ENCODE data around the gene GAD1.

Gene GAD1

GRCh38 chr2:170782673-170783072, 34.0 kb upstream of the GAD1 start:
- no peaks in the 10 kb centered on the region for H3K4me1 ChIP-seq
- no peak overlapping the region for H3K27ac ChIP-seq
- no peak for TF ChIP-seq Cebpa-rat (IDR thresholded peaks at IDR 0.05)
- no peaks in the 10 kb centered on the region for H3K36me3 ChIP-seq
- H3K9me3 ChIP-seq (replicated peaks in 1 of 11): no peaks in the 10 kb centered on the region
- no peaks in the 10 kb centered on the region for H4K20me1 ChIP-seq
- no peak overlapping the region for H3K4me3 ChIP-seq
- no peak overlapping the region for H3K4me2 ChIP-seq
- H3K27me3 ChIP-seq: no peaks in the 10 kb centered on the region
- no peak overlapping the region for H3K9ac ChIP-seq

DNA sequence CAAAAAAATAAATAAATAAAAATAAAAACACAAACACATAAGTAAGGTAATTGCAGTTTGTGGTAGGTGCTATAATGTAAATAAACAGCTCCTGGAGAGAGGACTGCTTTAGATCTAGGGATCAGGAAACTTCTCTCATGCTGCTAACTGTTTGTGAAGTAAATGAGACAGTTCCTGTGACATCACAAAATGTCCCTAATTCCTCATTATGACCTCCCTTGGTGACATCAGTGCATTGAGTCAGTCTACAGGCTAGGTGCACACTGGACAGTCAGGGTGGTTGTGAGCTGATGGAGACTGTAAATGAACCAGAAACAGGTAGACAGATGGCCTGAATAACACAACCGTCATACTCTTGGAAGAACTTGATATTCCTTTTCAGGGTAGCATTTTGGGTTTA, 33.1 kb upstream of the GAD1 start:
- no peak for TF ChIP-seq Cebpa-rat (IDR thresholded peaks at IDR 0.05)
- Histone ChIP-seq H3K27me3 (no peaks in the 10 kb centered on the region), H3K4me3 (no peak overlapping the region), H4K20me1 (no peaks in the 10 kb centered on the region), H3K9ac (no peak overlapping the region), H3K27ac (no peak overlapping the region), H3K4me1 (no peaks in the 10 kb centered on the region), H3K9me3 (replicated peaks in 1 of 11) (no peaks in the 10 kb centered on the region), H3K36me3 (no peaks in the 10 kb centered on the region), H3K4me2 (no peak overlapping the region)

GRCh38 chr2:170798996-170799395, 17.7 kb upstream of the GAD1 start:
- TF ChIP-seq Cebpa-rat (IDR thresholded peaks at IDR 0.05): no peak
- H3K36me3 ChIP-seq: no peaks in the 10 kb centered on the region
- no peaks in the 10 kb centered on the region for H3K9me3 ChIP-seq (replicated peaks in 1 of 11)

DNA sequence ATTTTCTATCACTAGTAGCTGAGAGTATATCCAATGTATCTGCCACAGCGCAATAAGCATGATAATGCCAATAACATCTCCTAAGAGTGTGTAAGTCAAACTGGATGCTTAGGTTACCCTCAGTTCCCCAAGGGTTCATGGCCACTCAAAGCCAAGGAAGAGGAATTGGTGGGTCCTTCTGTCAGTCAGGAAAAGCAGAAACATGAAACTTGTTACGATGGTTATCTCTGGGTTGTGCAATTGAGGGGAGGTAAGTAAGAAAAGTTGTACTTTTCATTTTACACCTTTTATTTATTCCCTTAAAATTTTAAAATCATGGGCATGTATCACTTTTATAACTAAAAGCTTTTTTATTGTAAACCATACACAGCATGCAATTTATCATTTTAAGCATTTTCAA, 10.1 kb upstream of the GAD1 start:
- Histone ChIP-seq H3K36me3 (no peaks in the 10 kb centered on the region), H3K27ac (no peak overlapping the region), H3K4me2 (no peak overlapping the region), H4K20me1 (no peaks in the 10 kb centered on the region; a peak in 1 of 22 replicates), H3K4me3 (no peak overlapping the region), H3K4me1 (no peaks in the 10 kb centered on the region), H3K9ac (no peak overlapping the region), H3K27me3 (peaks cover 0 to 4% (median 0%) of the 10 kb centered on the region in 11 experiments; a peak in 1 of 22 replicates), H3K9me3 (replicated peaks in 1 of 11) (no peaks in the 10 kb centered on the region)
- TF ChIP-seq Cebpa-rat (IDR thresholded peaks at IDR 0.05): no peak

More at GRCh38 chr2:170798996-170799395, 17.7 kb upstream of the GAD1 start:
- H3K9ac ChIP-seq: no peak overlapping the region
- H3K4me3 ChIP-seq: no peak overlapping the region
- no peak overlapping the region; a peak in 1 of 22 replicates for H3K4me2 ChIP-seq
- H4K20me1 ChIP-seq: no peaks in the 10 kb centered on the region
- H3K27ac ChIP-seq: no peak overlapping the region
- no peaks in the 10 kb centered on the region for H3K27me3 ChIP-seq
- peaks cover 0 to 8% (median 0%) of the 10 kb centered on the region in 10 experiments; a peak in 5 of 20 replicates for H3K4me1 ChIP-seq

- Histone ChIP-seq H3K9me3 (replicated peaks in 1 of 11) (peaks cover 0 to 7% (median 0%) of the 10 kb centered on the region in 11 experiments; a peak in 4 of 22 replicates), H3K4me1 (peaks cover 11 to 26% (median 19%) of the 10 kb centered on the region in 10 experiments), H3K4me3 (no peak overlapping the region), H3K27me3 (peaks cover 52 to 56% (median 53%) of the 10 kb centered on the region in 11 experiments), H3K9ac (no peak overlapping the region), H3K27ac (no peak overlapping the region), H4K20me1 (peaks cover 0 to 44% (median 20%) of the 10 kb centered on the region in 11 experiments; a peak in 15 of 22 replicates), H3K4me2 (no peak overlapping the region; a peak in 1 of 22 replicates), H3K36me3 (no peaks in the 10 kb centered on the region)
- no peak for TF ChIP-seq Cebpa-rat (IDR thresholded peaks at IDR 0.05)
These were observed 3.7 kb upstream of the GAD1 start for GRCh38 chr2:170812710-170813600.

DNA sequence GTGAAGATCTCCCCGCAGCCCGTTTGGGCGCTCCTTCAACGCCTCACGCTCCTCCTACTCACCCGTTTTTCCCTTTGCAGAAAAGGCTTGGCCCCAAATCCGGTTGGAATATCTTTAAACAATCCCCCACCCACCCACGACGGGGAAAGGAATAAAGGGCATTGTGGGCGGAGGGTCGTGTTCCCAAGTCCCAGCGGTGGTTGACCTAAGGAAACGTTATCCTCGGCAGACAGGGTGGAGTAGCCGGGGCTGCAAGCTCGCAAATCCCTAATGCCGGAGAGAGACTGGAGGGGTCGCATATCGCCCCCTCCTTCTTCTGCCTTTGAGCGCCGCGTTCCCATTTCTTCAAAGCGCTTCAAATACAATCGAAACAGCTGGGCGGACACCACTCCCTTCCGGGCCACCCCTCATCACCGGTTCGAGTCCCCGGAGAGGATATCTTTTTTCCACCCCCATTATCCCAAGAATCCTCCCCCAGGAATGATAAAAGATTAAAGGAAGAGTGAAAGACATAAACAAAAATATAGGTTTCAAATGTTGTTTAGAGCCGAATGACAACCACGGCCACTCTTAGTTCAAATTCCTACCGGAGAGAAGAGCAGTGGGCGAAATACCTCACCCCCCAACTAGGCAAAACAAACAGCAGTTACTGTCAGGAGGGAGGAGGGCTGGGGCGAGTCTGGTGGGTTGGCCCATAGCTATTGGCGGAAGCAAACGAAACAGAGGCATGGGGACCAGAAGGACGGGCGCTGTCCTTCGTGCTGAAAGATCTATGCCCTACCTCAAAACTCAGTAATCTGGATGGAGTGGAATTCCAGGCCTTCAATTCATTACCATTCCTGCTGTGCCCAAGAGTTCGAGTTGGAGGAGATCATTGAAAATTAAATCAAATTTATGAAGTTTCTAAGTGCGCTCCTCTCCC, 2.8 kb upstream of the GAD1 start:
- Histone ChIP-seq H3K27me3 (peaks cover 61 to 65% (median 62%) of the 10 kb centered on the region in 11 experiments), H3K4me2 (peak overlapping the region in 4 of 11 experiments; percentile 6 to 41 (median 16); a peak in 4 of 22 replicates), H3K9me3 (replicated peaks in 1 of 11) (peaks cover 0 to 15% (median 8%) of the 10 kb centered on the region in 11 experiments; a peak in 12 of 22 replicates), H4K20me1 (peaks cover 0 to 48% (median 23%) of the 10 kb centered on the region in 11 experiments; a peak in 15 of 22 replicates), H3K9ac (no peak overlapping the region), H3K4me3 (no peak overlapping the region), H3K4me1 (peaks cover 11 to 26% (median 19%) of the 10 kb centered on the region in 10 experiments), H3K36me3 (no peaks in the 10 kb centered on the region), H3K27ac (no peak overlapping the region)
- TF ChIP-seq Cebpa-rat (IDR thresholded peaks at IDR 0.05): no peak

DNA sequence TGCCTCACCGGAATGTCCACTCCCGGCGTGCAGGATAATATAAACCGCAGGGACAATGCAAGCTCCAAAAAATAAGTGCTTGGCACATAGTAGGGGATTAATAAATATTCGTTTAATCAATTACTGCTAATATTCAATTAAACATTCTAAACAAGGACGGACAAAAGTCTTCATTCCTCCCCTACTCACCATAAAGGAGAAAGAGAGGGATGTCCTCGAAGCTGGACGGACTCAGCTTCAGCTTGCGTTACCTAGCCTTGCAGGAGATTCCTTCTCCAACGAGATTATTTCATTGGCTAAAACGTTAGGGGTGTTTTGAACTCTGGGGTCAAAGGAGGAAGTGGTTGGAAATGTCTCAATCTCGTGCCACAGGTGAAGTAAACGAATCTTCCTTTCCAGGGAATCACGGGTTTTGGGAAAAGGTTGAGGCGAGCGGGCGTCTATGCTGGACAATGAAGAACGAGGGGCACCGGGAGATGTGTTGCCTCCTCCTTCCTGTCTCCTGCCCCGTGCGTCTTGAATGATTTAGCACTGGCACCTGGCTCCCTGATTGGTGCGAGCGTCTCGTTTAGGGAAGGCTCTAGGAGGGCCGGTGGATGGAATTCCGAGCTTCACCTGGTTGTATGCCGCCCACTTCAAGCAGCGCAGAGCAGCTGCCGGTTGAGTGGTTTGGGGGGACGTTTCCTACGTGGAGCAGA, 2.0 kb upstream of the GAD1 start:
- H3K27ac ChIP-seq: no peak overlapping the region
- peaks cover 0 to 16% (median 9%) of the 10 kb centered on the region in 11 experiments; a peak in 13 of 22 replicates for H3K9me3 ChIP-seq (replicated peaks in 1 of 11)
- no peak for TF ChIP-seq Cebpa-rat (IDR thresholded peaks at IDR 0.05)
- H3K9ac ChIP-seq: no peak overlapping the region
- no peak overlapping the region for H3K4me2 ChIP-seq
- peaks cover 69 to 71% (median 70%) of the 10 kb centered on the region in 11 experiments for H3K27me3 ChIP-seq
- no peaks in the 10 kb centered on the region for H3K36me3 ChIP-seq
- H3K4me3 ChIP-seq: no peak overlapping the region
- H4K20me1 ChIP-seq: peaks cover 0 to 48% (median 26%) of the 10 kb centered on the region in 11 experiments; a peak in 15 of 22 replicates
- peaks cover 11 to 26% (median 19%) of the 10 kb centered on the region in 10 experiments for H3K4me1 ChIP-seq

- no peaks in the 10 kb centered on the region for H3K36me3 ChIP-seq
- no peak for TF ChIP-seq Cebpa-rat (IDR thresholded peaks at IDR 0.05)
- peaks cover 11 to 27% (median 19%) of the 10 kb centered on the region in 10 experiments for H3K4me1 ChIP-seq
- H3K9me3 ChIP-seq (replicated peaks in 1 of 11): peaks cover 0 to 22% (median 14%) of the 10 kb centered on the region in 11 experiments; a peak in 15 of 22 replicates
- H3K4me3 ChIP-seq: peak overlapping the region in 8 of 10 experiments; percentile 51 to 68 (median 58); a peak in 12 of 20 replicates
- H4K20me1 ChIP-seq: peaks cover 0 to 51% (median 26%) of the 10 kb centered on the region in 11 experiments; a peak in 15 of 22 replicates
- H3K27ac ChIP-seq: no peak overlapping the region
- H3K4me2 ChIP-seq: peak overlapping the region; percentile 92 to 100 (median 98)
- peaks cover 75 to 77% (median 76%) of the 10 kb centered on the region in 11 experiments for H3K27me3 ChIP-seq
- H3K9ac ChIP-seq: no peak overlapping the region
These were observed 1.4 kb upstream of the GAD1 start for GRCh38 chr2:170815311-170815710.
